Left lung (tissue), 10 donors: ENCODE measurements around the gene PCK1. TPM values are rescaled to one million over a fixed set of nuclear protein-coding genes. Genes with fewer than 3 reads are reported as not detected.

ENCODE experiments used
- ATAC-seq: fragments of 200-7000 bp; cut with Tn5 transposase; one replicate; pipeline ENCODE4 v1.9.1; 2020; ENCODE audit warnings: moderate library complexity
- DNase-seq, 4 donors: peaks; one replicate each; pipeline ENCODE4 v3.0.0-alpha.2; 2013 to 2020
- H3K27ac ChIP-seq, 2 donors: fragments of 200-600 bp; sonication (generic) in 1 of 2; one replicate each; pipeline versions ENCODE4 v1.5.0 to v1.8.0; 2020 to 2021
- H3K27me3 ChIP-seq, 2 donors: fragments of 200-600 bp; sonication (generic) in 1 of 2; one replicate each; pipeline versions ENCODE4 v1.5.0 to v1.8.0; 2020 to 2021
- H3K36me3 ChIP-seq, 2 donors: fragments of 200-600 bp; sonication (generic) in 1 of 2; one replicate each; pipeline versions ENCODE4 v1.5.0 to v1.8.0; 2020 to 2021
- H3K4me1 ChIP-seq, 2 donors: fragments of 200-600 bp; one replicate each; pipeline ENCODE4 v1.8.0; 2021
- H3K4me3 ChIP-seq, 2 donors: fragments of 200-600 bp; sonication (generic) in 1 of 2; one replicate each; pipeline versions ENCODE4 v1.5.0 to v1.8.0; 2020 to 2021; ENCODE audit warnings: mild to moderate bottlenecking in 1 of 2
- H3K9me3 ChIP-seq, 2 donors: fragments of 200-600 bp; sonication (generic) in 1 of 2; one replicate each; pipeline versions ENCODE4 v1.5.0 to v1.8.0; 2020 to 2021
- intact Hi-C, 2 donors: fragments of 100-400 bp; cut with DNase I; formaldehyde crosslinking; loops; one replicate each; pipeline versions ENCODE4 v1.11.2 to v1.14.2; 2022
- polyA plus RNA-seq, 6 donors: library from polyadenylated mRNA; unstranded; fragments of 120-200 nt; gene quantifications; one replicate each; pipeline ENCODE4 v1.2.1, GENCODE V29; 2013; ENCODE audit not compliant: insufficient read length in 6 of 6
- total RNA-seq, 2 donors: library from RNA; stranded (reverse); fragmentation: NEBNext Ultra II Directional; extraction: Animal tissue kit (Norgen Biotek cat#: 25700); gene quantifications; one replicate each; pipeline ENCODE4 v1.2.1, GENCODE V29; 2021
- TF ChIP-seq, protein P1 (sequence below), 2 donors: fragments of 200-600 bp; sonication (generic) in 1 of 2; IDR thresholded peaks; one replicate each; pipeline versions ENCODE4 v1.5.0 to v1.8.0; 2021; ENCODE audit warnings: antibody characterized with exemption in 2 of 2
- donor health status: DM: no; HTN: yes; CAD: no.
- donor health status: DM: no; HTN: no; CAD: no.

Gene PCK1
- total and polyA plus RNA-seq, 8 donors, result 0.08 to 0.41 (median 0.29) TPM; not detected in 2

DNA sequence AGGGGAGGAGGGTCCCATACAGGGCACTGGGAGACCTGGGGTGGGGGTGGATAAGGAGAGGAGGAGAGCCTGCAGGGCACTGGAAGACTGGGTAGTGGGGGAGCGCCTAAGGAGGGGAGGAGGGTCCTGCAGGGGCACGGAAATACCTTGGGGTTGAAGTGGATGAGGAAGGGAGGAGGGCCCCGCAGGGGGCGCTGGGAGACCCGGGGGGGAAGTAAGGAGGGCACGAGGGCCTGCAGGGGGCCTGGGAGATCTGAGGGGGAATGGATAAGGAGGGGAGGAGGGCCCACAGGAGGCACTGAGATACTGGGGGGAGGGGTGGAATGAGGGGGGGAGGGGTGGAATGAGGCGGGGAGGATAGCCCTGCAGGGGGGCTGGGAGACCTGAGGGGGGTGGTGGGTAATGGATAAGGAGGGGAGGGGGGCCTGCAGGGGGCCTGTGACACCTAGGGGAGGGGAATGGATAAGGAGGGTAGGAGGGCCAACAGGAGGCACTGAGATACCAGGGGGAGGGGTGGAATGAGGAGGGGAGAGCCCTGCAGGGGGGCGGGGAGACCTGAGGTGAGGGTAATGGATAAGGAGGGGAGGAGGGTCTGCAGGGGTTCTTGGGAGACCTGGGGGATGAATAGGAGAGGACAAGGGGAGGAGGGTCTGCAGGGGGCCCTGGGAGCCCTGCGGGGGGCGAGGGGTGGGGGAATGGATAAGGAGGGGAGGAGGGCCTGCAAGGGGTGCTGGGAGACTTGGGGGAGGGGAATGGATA is 35.4 kb upstream of the PCK1 start:
- intact Hi-C loops, result no loop called here
- no peak overlapping the region for H3K27ac ChIP-seq
- TF ChIP-seq, protein P1, sequence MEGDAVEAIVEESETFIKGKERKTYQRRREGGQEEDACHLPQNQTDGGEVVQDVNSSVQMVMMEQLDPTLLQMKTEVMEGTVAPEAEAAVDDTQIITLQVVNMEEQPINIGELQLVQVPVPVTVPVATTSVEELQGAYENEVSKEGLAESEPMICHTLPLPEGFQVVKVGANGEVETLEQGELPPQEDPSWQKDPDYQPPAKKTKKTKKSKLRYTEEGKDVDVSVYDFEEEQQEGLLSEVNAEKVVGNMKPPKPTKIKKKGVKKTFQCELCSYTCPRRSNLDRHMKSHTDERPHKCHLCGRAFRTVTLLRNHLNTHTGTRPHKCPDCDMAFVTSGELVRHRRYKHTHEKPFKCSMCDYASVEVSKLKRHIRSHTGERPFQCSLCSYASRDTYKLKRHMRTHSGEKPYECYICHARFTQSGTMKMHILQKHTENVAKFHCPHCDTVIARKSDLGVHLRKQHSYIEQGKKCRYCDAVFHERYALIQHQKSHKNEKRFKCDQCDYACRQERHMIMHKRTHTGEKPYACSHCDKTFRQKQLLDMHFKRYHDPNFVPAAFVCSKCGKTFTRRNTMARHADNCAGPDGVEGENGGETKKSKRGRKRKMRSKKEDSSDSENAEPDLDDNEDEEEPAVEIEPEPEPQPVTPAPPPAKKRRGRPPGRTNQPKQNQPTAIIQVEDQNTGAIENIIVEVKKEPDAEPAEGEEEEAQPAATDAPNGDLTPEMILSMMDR (IDR thresholded peaks at IDR 0.05), result no peak

DNA sequence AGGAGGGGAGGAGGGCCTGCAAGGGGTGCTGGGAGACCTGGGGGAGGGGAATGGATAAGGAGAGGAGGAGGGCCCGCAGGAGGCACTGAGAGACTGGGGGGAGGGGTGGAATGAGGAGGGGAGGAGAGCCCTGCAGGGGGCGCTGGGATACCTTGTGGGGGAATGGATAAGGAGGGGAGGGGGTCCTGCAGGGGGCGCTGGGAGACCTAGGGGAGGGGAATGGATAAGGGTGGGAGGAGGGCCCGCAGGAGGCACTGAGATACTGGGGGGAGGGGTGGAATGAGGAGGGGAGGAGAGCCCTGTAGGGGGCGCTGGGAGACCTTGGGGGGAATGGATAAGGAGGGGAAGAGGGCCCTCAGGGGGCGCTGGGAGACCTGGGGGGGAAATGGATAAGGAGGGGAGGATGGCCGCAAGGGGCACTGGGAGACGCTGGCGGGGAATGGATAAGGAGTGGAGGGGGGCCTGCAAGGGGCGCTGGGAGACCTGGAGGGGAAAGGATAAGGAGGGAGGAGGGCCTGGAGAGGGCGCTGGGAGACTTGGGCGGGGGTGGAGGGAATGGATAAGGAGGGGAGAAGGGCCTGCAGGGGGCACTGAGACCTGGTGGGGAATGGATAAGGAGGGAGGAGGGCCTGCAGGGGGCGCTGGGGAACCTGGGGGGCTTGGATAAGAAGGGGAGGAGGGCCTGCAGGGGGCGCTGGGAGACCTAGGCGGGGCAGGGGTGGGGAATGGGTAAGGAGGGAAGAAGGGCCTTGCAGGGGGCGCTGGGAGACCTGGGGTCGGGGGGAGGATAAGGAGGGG is 34.6 kb upstream of the PCK1 start:
- ATAC-seq (no peak), DNase-seq (no peak)
- no peak overlapping the region for H3K27ac ChIP-seq
- no peaks in the 10 kb centered on the region for H3K9me3 ChIP-seq
- no peaks in the 10 kb centered on the region for H3K27me3 ChIP-seq
- H3K36me3 ChIP-seq, result no peaks in the 10 kb centered on the region
- H3K4me1 ChIP-seq, result no peaks in the 10 kb centered on the region
- TF ChIP-seq, protein P1 (IDR thresholded peaks at IDR 0.05), result no peak
- no peak overlapping the region for H3K4me3 ChIP-seq
- intact Hi-C loops, result no loop called here

More for the DNA sequence above, 35.4 kb upstream of the PCK1 start:
- DNase-seq, result no peak
- no peak for ATAC-seq
- no peak overlapping the region for H3K4me3 ChIP-seq
- H3K9me3 ChIP-seq, result no peaks in the 10 kb centered on the region
- H3K27me3 ChIP-seq, result no peaks in the 10 kb centered on the region
- H3K4me1 ChIP-seq, result no peaks in the 10 kb centered on the region
- H3K36me3 ChIP-seq, result no peaks in the 10 kb centered on the region

DNA sequence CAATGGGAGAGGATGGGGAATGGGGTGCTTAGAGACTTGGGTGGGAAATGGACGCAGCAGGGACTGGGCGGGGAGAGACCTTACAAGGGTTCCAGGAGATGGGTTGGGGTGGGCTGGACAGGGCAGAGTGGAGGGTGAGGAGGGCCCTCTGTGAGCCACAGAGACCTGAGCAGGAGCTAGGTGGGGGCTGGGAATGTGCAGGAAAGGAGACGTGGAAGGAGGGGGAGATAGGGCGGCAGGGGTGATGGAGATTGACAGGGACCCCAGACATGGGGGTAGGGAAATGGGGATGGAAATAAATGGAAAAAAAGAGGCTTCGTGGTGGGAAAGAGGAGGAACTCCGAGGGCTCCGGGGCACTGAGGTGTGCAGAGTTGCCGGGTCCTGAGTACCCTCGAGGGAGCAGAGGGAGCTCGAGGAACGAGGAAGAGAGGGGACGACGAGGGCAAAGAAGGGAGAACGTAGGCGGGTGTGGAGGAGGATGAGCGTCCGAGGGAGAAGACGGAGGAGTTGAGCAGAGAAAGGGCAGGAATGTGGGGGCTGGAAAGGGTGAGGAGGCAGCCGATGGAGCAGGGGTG is 33.9 kb upstream of the PCK1 start:
- ATAC-seq (no peak), DNase-seq (no peak)
- intact Hi-C loops, result no loop called here

DNA sequence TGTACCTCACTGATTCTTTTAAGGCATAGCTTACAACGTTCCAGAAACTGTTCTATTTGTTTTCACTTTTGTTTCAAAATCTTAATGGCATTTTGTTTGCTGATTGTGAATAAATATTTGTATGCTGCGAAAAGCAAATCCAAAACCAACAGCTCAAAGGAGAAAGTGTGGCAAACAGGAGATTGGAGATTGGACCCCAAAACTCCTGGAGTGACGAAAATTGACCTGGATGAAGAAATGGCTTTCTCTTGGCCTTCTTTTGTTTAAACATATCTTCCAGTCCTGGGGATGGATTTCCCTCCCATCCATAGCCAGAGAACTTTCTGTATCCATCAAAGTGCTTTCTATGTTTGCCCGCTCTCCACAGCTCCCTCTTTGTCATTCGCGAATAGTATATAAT is 33.2 kb upstream of the PCK1 start:
- no peaks in the 10 kb centered on the region for H3K4me1 ChIP-seq
- ATAC-seq (no peak), DNase-seq (no peak)
- H3K27ac ChIP-seq, result no peak overlapping the region
- TF ChIP-seq, protein P1 (IDR thresholded peaks at IDR 0.05), result no peak
- intact Hi-C loops, result no loop called here
- no peaks in the 10 kb centered on the region for H3K9me3 ChIP-seq
- H3K4me3 ChIP-seq, result no peak overlapping the region
- no peaks in the 10 kb centered on the region for H3K27me3 ChIP-seq
- H3K36me3 ChIP-seq, result no peaks in the 10 kb centered on the region

More for the DNA sequence above, 33.9 kb upstream of the PCK1 start:
- TF ChIP-seq, protein P1 (IDR thresholded peaks at IDR 0.05), result no peak
- Histone ChIP-seq H3K4me3 (no peak overlapping the region), H3K4me1 (no peaks in the 10 kb centered on the region), H3K36me3 (no peaks in the 10 kb centered on the region), H3K27me3 (no peaks in the 10 kb centered on the region), H3K9me3 (no peaks in the 10 kb centered on the region), H3K27ac (no peak overlapping the region)

DNA sequence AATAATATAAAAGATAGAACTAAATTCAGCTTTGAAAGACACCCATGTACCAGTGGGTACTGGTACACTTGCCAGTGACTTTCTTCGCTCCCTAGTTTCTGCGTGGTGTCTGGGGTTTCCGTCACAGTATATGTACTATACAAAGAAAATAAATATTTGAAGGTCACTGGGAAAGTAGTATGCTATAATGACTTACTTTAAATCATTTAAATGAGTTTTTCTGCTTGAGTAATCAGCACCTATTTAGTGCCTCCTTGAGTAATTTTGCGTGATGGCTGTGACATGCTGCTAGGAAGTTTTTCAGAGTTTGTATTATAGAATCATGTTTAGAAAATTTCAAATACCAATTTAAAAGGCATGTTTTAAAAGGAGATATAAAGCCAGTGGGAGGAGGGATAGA is 32.8 kb upstream of the PCK1 start:
- no peak for ATAC-seq
- TF ChIP-seq, protein P1 (IDR thresholded peaks at IDR 0.05), result no peak
- intact Hi-C loops, result no loop called here

More for the DNA sequence above, 32.8 kb upstream of the PCK1 start:
- H3K27me3 ChIP-seq, result no peaks in the 10 kb centered on the region
- no peak for DNase-seq
- H3K36me3 ChIP-seq, result no peaks in the 10 kb centered on the region
- no peaks in the 10 kb centered on the region for H3K4me1 ChIP-seq
- no peaks in the 10 kb centered on the region for H3K9me3 ChIP-seq
- no peak overlapping the region for H3K4me3 ChIP-seq
- no peak overlapping the region for H3K27ac ChIP-seq
